ENCODE results near the gene KLF16. TPM values are rescaled to one million over a fixed set of nuclear protein-coding genes. Genes with fewer than 3 reads are reported as not detected.

The KLF16 gene
- total and polyA plus RNA-seq, 9 of the 15 experiments (the other 6 are each of a cell fraction or from before 2014, with no cell fraction given): 0.04 to 60.4 (median 6.8) TPM

DNA sequence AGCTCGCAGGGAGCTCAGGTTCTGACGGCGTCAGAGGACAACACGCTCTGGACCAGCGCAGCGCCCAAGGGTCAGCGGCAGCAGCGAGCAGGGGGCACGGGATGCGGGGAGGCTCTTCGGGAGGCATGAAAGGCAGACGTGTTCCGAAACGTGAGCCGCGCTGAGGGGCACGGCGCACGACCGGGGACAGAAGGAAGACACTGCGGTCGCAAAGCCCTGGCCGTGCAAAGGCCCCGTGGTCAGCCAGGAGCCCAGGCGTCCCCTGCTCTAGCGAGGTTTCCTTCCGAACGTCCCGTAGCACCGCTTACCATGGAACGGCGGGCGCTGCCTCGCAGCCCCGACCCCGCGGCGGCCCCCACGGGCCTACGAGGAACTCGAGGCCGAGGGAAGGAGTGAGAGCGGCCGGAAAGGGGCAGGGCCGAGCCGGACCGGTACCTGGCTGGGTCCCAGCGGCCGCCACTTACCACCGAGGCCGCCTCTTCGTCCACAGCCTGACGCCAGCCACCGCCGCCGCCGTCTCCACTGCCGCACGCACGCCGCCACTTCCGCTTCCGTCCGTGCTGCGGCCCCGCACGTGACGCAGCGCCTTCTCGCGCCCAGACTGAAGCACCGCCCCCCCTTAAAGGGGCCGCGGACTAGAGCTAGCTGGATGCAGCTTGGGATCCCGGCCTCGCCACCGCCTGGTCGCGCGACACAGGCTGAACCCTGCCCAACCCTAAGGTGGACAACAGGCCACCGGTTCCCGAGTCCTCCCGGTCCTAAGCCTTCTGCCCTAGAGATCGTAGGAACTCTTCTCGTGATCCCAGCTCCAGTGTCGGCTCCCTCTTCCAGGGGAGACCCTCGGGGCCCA is 12.5 kb upstream of the KLF16 start (continued):
- TF ChIP-seq ZBTB17 (CRISPR knock-in tag; IDR thresholded peaks at IDR 0.05) (peak; percentile 62; the same call in 1 of the 2 replicates), RBM34 (IDR thresholded peaks at IDR 0.05; ENCODE audit: borderline replicate concordance, insufficient read depth, low read length) (peak; percentile 94; the same call in 1 of the 2 replicates), DACH1 (IDR thresholded peaks at IDR 0.05; ENCODE audit: partially characterized antibody) (no peak), ETS2 (tag; IDR thresholded peaks at IDR 0.05; ENCODE audit: borderline replicate concordance, poor library complexity, severe bottlenecking) (no peak), CBX2 (IDR thresholded peaks at IDR 0.05; ENCODE audit: insufficient read depth, low read length, poor library complexity, severe bottlenecking) (no peak), TEAD1 (CRISPR knock-in tag; IDR thresholded peaks at IDR 0.05) (no peak), NFYB (IDR thresholded peaks at IDR 0.05; ENCODE audit: extremely low read depth, insufficient read length) (no peak), SP1 (CRISPR knock-in tag; IDR thresholded peaks at IDR 0.05) (peak; percentile 95), ZNF121 (CRISPR knock-in tag; conservative IDR thresholded peaks at IDR 0.05) (no peak), ZNF431 (CRISPR knock-in tag; IDR thresholded peaks at IDR 0.05) (no peak), SMARCA4 (IDR thresholded peaks at IDR 0.05) (no peak), NCOA1 (IDR thresholded peaks at IDR 0.05; ENCODE audit: low read depth) (no peak), ZNF282 (CRISPR knock-in tag; IDR thresholded peaks at IDR 0.05) (peak; percentile 46; the same call in 1 of the 2 replicates), ZKSCAN3 (CRISPR knock-in tag; IDR thresholded peaks at IDR 0.05) (no peak), GABPA (tag; conservative IDR thresholded peaks at IDR 0.05; ENCODE audit: low read depth) (peak; percentile 95), HOXB6 (CRISPR knock-in tag; IDR thresholded peaks at IDR 0.05; ENCODE audit: borderline replicate concordance) (no peak), TARDBP (IDR thresholded peaks at IDR 0.05) (no peak), FIP1L1 (IDR thresholded peaks at IDR 0.05; ENCODE audit: low read depth, low read length, poor library complexity, severe bottlenecking) (peak; percentile 77), NFIX (CRISPR knock-in tag; IDR thresholded peaks at IDR 0.05; ENCODE audit: low read depth) (no peak)
- TF ChIP-seq, protein P1, sequence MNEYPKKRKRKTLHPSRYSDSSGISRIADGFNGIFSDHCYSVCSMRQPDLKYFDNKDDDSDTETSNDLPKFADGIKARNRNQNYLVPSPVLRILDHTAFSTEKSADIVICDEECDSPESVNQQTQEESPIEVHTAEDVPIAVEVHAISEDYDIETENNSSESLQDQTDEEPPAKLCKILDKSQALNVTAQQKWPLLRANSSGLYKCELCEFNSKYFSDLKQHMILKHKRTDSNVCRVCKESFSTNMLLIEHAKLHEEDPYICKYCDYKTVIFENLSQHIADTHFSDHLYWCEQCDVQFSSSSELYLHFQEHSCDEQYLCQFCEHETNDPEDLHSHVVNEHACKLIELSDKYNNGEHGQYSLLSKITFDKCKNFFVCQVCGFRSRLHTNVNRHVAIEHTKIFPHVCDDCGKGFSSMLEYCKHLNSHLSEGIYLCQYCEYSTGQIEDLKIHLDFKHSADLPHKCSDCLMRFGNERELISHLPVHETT (CRISPR knock-in tag; conservative IDR thresholded peaks at IDR 0.05 in 1 of 2, IDR thresholded peaks at IDR 0.05 in 1 of 2): no peak
- TF ChIP-seq, protein P2, sequence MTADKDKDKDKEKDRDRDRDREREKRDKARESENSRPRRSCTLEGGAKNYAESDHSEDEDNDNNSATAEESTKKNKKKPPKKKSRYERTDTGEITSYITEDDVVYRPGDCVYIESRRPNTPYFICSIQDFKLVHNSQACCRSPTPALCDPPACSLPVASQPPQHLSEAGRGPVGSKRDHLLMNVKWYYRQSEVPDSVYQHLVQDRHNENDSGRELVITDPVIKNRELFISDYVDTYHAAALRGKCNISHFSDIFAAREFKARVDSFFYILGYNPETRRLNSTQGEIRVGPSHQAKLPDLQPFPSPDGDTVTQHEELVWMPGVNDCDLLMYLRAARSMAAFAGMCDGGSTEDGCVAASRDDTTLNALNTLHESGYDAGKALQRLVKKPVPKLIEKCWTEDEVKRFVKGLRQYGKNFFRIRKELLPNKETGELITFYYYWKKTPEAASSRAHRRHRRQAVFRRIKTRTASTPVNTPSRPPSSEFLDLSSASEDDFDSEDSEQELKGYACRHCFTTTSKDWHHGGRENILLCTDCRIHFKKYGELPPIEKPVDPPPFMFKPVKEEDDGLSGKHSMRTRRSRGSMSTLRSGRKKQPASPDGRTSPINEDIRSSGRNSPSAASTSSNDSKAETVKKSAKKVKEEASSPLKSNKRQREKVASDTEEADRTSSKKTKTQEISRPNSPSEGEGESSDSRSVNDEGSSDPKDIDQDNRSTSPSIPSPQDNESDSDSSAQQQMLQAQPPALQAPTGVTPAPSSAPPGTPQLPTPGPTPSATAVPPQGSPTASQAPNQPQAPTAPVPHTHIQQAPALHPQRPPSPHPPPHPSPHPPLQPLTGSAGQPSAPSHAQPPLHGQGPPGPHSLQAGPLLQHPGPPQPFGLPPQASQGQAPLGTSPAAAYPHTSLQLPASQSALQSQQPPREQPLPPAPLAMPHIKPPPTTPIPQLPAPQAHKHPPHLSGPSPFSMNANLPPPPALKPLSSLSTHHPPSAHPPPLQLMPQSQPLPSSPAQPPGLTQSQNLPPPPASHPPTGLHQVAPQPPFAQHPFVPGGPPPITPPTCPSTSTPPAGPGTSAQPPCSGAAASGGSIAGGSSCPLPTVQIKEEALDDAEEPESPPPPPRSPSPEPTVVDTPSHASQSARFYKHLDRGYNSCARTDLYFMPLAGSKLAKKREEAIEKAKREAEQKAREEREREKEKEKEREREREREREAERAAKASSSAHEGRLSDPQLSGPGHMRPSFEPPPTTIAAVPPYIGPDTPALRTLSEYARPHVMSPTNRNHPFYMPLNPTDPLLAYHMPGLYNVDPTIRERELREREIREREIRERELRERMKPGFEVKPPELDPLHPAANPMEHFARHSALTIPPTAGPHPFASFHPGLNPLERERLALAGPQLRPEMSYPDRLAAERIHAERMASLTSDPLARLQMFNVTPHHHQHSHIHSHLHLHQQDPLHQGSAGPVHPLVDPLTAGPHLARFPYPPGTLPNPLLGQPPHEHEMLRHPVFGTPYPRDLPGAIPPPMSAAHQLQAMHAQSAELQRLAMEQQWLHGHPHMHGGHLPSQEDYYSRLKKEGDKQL (CRISPR knock-in tag; IDR thresholded peaks at IDR 0.05; ENCODE audit: borderline replicate concordance): no peak
